Measurements from ENCODE around the gene NEO1. TPM values are rescaled to one million over a fixed set of nuclear protein-coding genes. Genes with fewer than 3 reads are reported as not detected.

The NEO1 gene
- total RNA-seq, 1 donor from 2014 or later: 30.3 TPM

DNA sequence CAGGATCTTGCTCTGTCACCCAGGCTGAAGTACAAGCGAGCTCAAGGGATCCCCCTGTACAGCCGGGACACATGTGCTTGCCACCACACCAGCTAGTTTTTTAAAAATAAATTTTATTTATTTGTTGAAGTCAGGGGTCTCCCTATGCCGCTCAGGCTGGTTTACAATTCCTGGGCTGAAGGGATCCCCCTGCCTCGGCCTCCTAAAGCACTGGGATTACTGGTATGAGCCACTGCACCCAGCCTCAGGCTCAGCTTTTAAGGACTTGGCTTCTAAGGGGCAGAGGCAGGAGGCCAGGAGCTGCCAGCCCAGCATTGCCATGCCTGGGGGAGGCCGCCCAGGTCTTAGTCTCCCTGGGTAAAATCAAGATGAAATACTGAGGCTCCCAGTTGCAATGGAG is 279.2 kb downstream of the NEO1 start:
- Histone ChIP-seq H3K27ac (ENCODE audit: low read depth, low read length) (no peak overlapping the region), H3K4me3 (ENCODE audit: insufficient read depth, low read depth, low read length) (no peak overlapping the region), H2AFZ (ENCODE audit: low read depth, low read length) (no peak overlapping the region), H3K4me2 (ENCODE audit: low read length) (no peak overlapping the region), H4K20me1 (ENCODE audit: insufficient read depth, low read length) (no peaks in the 10 kb centered on the region), H3K79me2 (ENCODE audit: insufficient read depth, low read length) (no peaks in the 10 kb centered on the region), H3K36me3 (ENCODE audit: insufficient read depth, low read length) (no peaks in the 10 kb centered on the region), H3K9me3 (ENCODE audit: insufficient read depth, low read depth, low read length) (no peaks in the 10 kb centered on the region), H3K9ac (ENCODE audit: low read length) (no peak overlapping the region), H3K4me1 (ENCODE audit: insufficient read depth, low read length) (no peaks in the 10 kb centered on the region), H3K27me3 (ENCODE audit: insufficient read depth, low read length) (peaks cover 3% of the 10 kb centered on the region)
- no peak overlapping the region for H3K4me3 Mint-ChIP-seq (ENCODE audit: unreplicated experiment)
- no peak for FAIRE-seq
- no peak overlapping the region for H3K27ac Mint-ChIP-seq (ENCODE audit: unreplicated experiment)
- peaks cover 7% of the 10 kb centered on the region for H3K36me3 Mint-ChIP-seq (ENCODE audit: low read depth, unreplicated experiment)
- DNase-seq (ENCODE audit: low read depth): no peak
- H3K27me3 Mint-ChIP-seq (ENCODE audit: low read depth, unreplicated experiment): peaks cover 16% of the 10 kb centered on the region
- H3K9me3 Mint-ChIP-seq (ENCODE audit: unreplicated experiment): peaks cover 2% of the 10 kb centered on the region
- TF ChIP-seq, protein P1, sequence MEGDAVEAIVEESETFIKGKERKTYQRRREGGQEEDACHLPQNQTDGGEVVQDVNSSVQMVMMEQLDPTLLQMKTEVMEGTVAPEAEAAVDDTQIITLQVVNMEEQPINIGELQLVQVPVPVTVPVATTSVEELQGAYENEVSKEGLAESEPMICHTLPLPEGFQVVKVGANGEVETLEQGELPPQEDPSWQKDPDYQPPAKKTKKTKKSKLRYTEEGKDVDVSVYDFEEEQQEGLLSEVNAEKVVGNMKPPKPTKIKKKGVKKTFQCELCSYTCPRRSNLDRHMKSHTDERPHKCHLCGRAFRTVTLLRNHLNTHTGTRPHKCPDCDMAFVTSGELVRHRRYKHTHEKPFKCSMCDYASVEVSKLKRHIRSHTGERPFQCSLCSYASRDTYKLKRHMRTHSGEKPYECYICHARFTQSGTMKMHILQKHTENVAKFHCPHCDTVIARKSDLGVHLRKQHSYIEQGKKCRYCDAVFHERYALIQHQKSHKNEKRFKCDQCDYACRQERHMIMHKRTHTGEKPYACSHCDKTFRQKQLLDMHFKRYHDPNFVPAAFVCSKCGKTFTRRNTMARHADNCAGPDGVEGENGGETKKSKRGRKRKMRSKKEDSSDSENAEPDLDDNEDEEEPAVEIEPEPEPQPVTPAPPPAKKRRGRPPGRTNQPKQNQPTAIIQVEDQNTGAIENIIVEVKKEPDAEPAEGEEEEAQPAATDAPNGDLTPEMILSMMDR (IDR thresholded peaks at IDR 0.05; ENCODE audit: insufficient read depth, low read depth, low read length): no peak
- TF ChIP-seq EZH2 (IDR thresholded peaks at IDR 0.05; ENCODE audit: insufficient read depth, low read length): no peak
- peaks cover 13% of the 10 kb centered on the region for H3K4me1 Mint-ChIP-seq (ENCODE audit: low read depth, unreplicated experiment)

DNA sequence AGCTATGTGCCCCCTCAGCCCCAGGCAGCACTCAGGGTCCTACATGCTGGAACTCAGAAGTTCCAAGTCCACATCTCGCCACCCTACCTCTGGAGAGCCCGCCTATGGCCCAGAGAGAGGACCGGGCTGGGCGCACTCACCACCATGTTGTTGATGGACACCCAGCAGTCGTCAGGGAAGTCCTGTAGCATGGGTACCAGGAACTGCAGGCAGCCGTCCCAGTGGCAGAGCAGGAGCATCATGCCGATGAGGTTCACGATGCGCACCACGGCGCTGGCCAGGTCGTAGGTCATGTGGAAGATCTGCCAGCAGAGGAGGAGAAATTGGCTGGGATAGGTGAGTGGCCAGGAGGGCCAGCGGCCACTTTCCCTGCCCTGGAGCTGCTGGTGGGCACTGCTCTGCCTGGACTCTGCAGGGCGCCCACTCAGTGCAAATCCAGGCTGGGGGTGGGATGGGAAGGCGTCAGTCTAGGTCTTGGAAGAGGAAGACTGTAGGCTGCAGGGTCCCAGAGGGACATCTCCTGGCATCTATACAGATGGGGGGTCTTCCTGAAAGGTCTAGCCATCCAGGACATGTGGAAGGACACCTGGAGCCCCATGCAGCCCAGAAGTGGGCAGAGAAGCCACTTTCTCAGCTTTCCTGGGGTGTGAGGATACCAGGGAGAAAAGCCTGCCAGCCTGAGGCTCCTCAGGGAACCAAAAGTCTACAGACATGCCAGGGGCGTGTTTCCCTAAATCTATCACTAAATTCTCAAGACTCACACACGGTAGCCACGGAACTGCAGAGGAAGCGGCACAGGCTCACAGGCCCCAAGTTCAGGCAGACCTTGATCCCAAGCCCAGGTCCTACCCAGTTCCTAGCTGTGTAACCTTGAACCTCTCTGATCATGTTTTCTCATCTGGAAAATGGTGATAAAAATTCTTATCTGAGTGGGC is 280.0 kb downstream of the NEO1 start:
- H3K36me3 ChIP-seq (ENCODE audit: insufficient read depth, low read length): no peaks in the 10 kb centered on the region
- peaks cover 13% of the 10 kb centered on the region for H3K4me1 Mint-ChIP-seq (ENCODE audit: low read depth, unreplicated experiment)
- peaks cover 7% of the 10 kb centered on the region for H3K27me3 ChIP-seq (ENCODE audit: insufficient read depth, low read length)
- no peaks in the 10 kb centered on the region for H3K4me1 ChIP-seq (ENCODE audit: insufficient read depth, low read length)
- H3K36me3 Mint-ChIP-seq (ENCODE audit: low read depth, unreplicated experiment): peaks cover 7% of the 10 kb centered on the region
- no peaks in the 10 kb centered on the region for H3K9me3 ChIP-seq (ENCODE audit: insufficient read depth, low read depth, low read length)
- H3K4me3 ChIP-seq (ENCODE audit: insufficient read depth, low read depth, low read length): no peak overlapping the region
- H3K9ac ChIP-seq (ENCODE audit: low read length): no peak overlapping the region
- TF ChIP-seq, protein P1 (IDR thresholded peaks at IDR 0.05; ENCODE audit: insufficient read depth, low read depth, low read length): no peak
- no peak for TF ChIP-seq EZH2 (IDR thresholded peaks at IDR 0.05; ENCODE audit: insufficient read depth, low read length)
- no peaks in the 10 kb centered on the region for H3K79me2 ChIP-seq (ENCODE audit: insufficient read depth, low read length)
- H3K27ac Mint-ChIP-seq (ENCODE audit: unreplicated experiment): no peak overlapping the region
- H3K4me3 Mint-ChIP-seq (ENCODE audit: unreplicated experiment): no peak overlapping the region
- peaks cover 2% of the 10 kb centered on the region for H3K9me3 Mint-ChIP-seq (ENCODE audit: unreplicated experiment)
- FAIRE-seq: no peak
- no peak overlapping the region for H3K4me2 ChIP-seq (ENCODE audit: low read length)
- DNase-seq (ENCODE audit: low read depth): no peak
- H4K20me1 ChIP-seq (ENCODE audit: insufficient read depth, low read length): no peaks in the 10 kb centered on the region
- no peak overlapping the region for H3K27ac ChIP-seq (ENCODE audit: low read depth, low read length)
- H3K27me3 Mint-ChIP-seq (ENCODE audit: low read depth, unreplicated experiment): peaks cover 24% of the 10 kb centered on the region
- no peak overlapping the region for H2AFZ ChIP-seq (ENCODE audit: low read depth, low read length)

GRCh38 chr15:73333001-73333400 is 280.7 kb downstream of the NEO1 start:
- H3K4me3 ChIP-seq (ENCODE audit: insufficient read depth, low read depth, low read length): no peak overlapping the region
- no peak overlapping the region for H2AFZ ChIP-seq (ENCODE audit: low read depth, low read length)
- DNase-seq (ENCODE audit: low read depth): no peak
- H3K9me3 ChIP-seq (ENCODE audit: insufficient read depth, low read depth, low read length): no peaks in the 10 kb centered on the region
- no peaks in the 10 kb centered on the region for H3K36me3 ChIP-seq (ENCODE audit: insufficient read depth, low read length)
- no peak overlapping the region for H3K9ac ChIP-seq (ENCODE audit: low read length)
- Mint-ChIP-seq H3K27ac (ENCODE audit: unreplicated experiment) (no peak overlapping the region), H3K9me3 (ENCODE audit: unreplicated experiment) (peaks cover 2% of the 10 kb centered on the region), H3K27me3 (ENCODE audit: low read depth, unreplicated experiment) (peaks cover 25% of the 10 kb centered on the region), H3K4me1 (ENCODE audit: low read depth, unreplicated experiment) (peaks cover 13% of the 10 kb centered on the region), H3K36me3 (ENCODE audit: low read depth, unreplicated experiment) (peaks cover 7% of the 10 kb centered on the region), H3K4me3 (ENCODE audit: unreplicated experiment) (no peak overlapping the region)
- H3K79me2 ChIP-seq (ENCODE audit: insufficient read depth, low read length): no peaks in the 10 kb centered on the region
- peaks cover 7% of the 10 kb centered on the region for H3K27me3 ChIP-seq (ENCODE audit: insufficient read depth, low read length)
- no peaks in the 10 kb centered on the region for H4K20me1 ChIP-seq (ENCODE audit: insufficient read depth, low read length)
- H3K4me1 ChIP-seq (ENCODE audit: insufficient read depth, low read length): no peaks in the 10 kb centered on the region
- H3K27ac ChIP-seq (ENCODE audit: low read depth, low read length): no peak overlapping the region
- TF ChIP-seq EZH2 (IDR thresholded peaks at IDR 0.05; ENCODE audit: insufficient read depth, low read length): no peak
- TF ChIP-seq, protein P1 (IDR thresholded peaks at IDR 0.05; ENCODE audit: insufficient read depth, low read depth, low read length): no peak
- FAIRE-seq: no peak
- no peak overlapping the region for H3K4me2 ChIP-seq (ENCODE audit: low read length)
